Testis (tissue), 3 donors: ENCODE data around the gene PLPP2. TPM values are rescaled to one million over a fixed set of nuclear protein-coding genes. Genes with fewer than 3 reads are reported as not detected.

Source experiments
- DNase-seq: peaks from one replicate; pipeline ENCODE4 v3.0.0-alpha.2; 2019
- H3K27ac ChIP-seq, 2 donors: fragments of 200-600 bp; sonication (generic); one replicate each; pipeline ENCODE4 v1.5.1; 2019
- H3K27me3 ChIP-seq: fragments of 200-600 bp; sonication (generic); one replicate; pipeline ENCODE4 v1.5.1; 2019
- H3K36me3 ChIP-seq: fragments of 200-600 bp; sonication (generic); one replicate; pipeline ENCODE4 v1.5.1; 2017; ENCODE audit warnings: low read depth; ENCODE audit errors: missing control alignments
- H3K4me1 ChIP-seq: fragments of 200-600 bp; sonication (generic); one replicate; pipeline ENCODE4 v1.5.1; 2019
- H3K4me3 ChIP-seq, 2 donors: fragments of 200-600 bp; sonication (generic); one replicate each; pipeline ENCODE4 v1.5.1; 2017 to 2019
- H3K9me3 ChIP-seq: fragments of 200-600 bp; sonication (generic); one replicate; pipeline ENCODE4 v1.5.1; 2017
- CTCF ChIP-seq, 3 experiments: fragments of 450-650 bp in 2 of 3; fragments of 200-600 bp in 1 of 3; sonication (generic) in 1 of 3; IDR thresholded peaks; one replicate each; pipeline ENCODE4 v1.5.1; 2016 to 2019; ENCODE audit warnings: antibody characterized with exemption in 3 of 3, mild to moderate bottlenecking in 2 of 3, moderate library complexity in 1 of 3
- POLR2A ChIP-seq: fragments of 450-650 bp; IDR thresholded peaks from one replicate; pipeline ENCODE4 v1.6.1; 2017; ENCODE audit warnings: antibody characterized with exemption, mild to moderate bottlenecking, moderate library complexity
- WGBS, 2 donors: methylation state at CpG; one replicate each; pipeline ENCODE4 v1.1.5; 2018; 5-methylcytosine and 5-hydroxymethylcytosine counted together
- intact Hi-C: fragments of 100-400 bp; cut with DNase I; formaldehyde crosslinking; loops from one replicate; pipeline ENCODE4 v1.15.1; 2023; ENCODE audit warnings: low total_unique reads
- polyA plus RNA-seq: library from polyadenylated mRNA; stranded (reverse); fragments of 350-450 nt; fragmentation: Illumina TruSeq; extraction: RNeasy Lipid Tissue Mini Kit (QIAGEN cat#74804); gene quantifications from one replicate; pipeline ENCODE4 v1.2.3, GENCODE V29; 2014; ENCODE audit warnings: low read depth, low replicate concordance; ENCODE audit not compliant: insufficient read depth
- total RNA-seq, 2 donors: library from RNA; depleted of rRNA; stranded (reverse); fragments of >200 nt; gene quantifications; one replicate each; pipeline ENCODE4 v1.2.3, GENCODE V29; 2016

PLPP2 gene
- total and polyA plus RNA-seq, 3 donors from 2014 or later = 12.0 to 21.4 (median 18.1) TPM

- 30 to 41% methylated on average over 2 to 32 of the region's 71 CpGs for WGBS, 2 donors
- H3K4me1 ChIP-seq = peaks cover 11% of the 10 kb centered on the region
- peak overlapping the region in 1 of 2 donors; percentile 23 for H3K4me3 ChIP-seq
- intact Hi-C loops = no loop called here
- no peaks in the 10 kb centered on the region for H3K36me3 ChIP-seq
- no peak overlapping the region for H3K27ac ChIP-seq
- no peak for DNase-seq
- TF ChIP-seq POLR2A = no peak
- no peak for TF ChIP-seq CTCF (IDR thresholded peaks at IDR 0.05)
- no peaks in the 10 kb centered on the region for H3K9me3 ChIP-seq
- H3K27me3 ChIP-seq = no peaks in the 10 kb centered on the region
Observed at GRCh38 chr19:291561-292280, 518 bp upstream of the PLPP2 start.

GRCh38 chr19:290372-291005, 714 bp downstream of the PLPP2 start:
- intact Hi-C loops = no loop called here
- no peak overlapping the region for H3K27ac ChIP-seq
- WGBS, 2 donors = 3 to 21% methylated on average over 2 to 25 of the region's 51 CpGs
- H3K4me1 ChIP-seq = peaks cover 11% of the 10 kb centered on the region
- TF ChIP-seq POLR2A = no peak
- peak overlapping the region; percentile 18 to 47 for H3K4me3 ChIP-seq
- no peaks in the 10 kb centered on the region for H3K36me3 ChIP-seq
- DNase-seq = peak; percentile 14
- no peaks in the 10 kb centered on the region for H3K9me3 ChIP-seq
- H3K27me3 ChIP-seq = no peaks in the 10 kb centered on the region

GRCh38 chr19:289651-290371, 1.4 kb downstream of the PLPP2 start:
- H3K4me1 ChIP-seq = peaks cover 5% of the 10 kb centered on the region
- DNase-seq = peak; percentile 25
- no peak overlapping the region for H3K4me3 ChIP-seq
- TF ChIP-seq POLR2A (no peak), CTCF (IDR thresholded peaks at IDR 0.05) (no peak)
- no peaks in the 10 kb centered on the region for H3K27me3 ChIP-seq
- intact Hi-C loops = no loop called here
- H3K27ac ChIP-seq = no peak overlapping the region
- H3K9me3 ChIP-seq = no peaks in the 10 kb centered on the region
- 36 to 42% methylated on average over 23 to 26 of the region's 26 CpGs for WGBS, 2 donors
- H3K36me3 ChIP-seq = no peaks in the 10 kb centered on the region

- no peaks in the 10 kb centered on the region for H3K4me1 ChIP-seq
- WGBS, 2 donors = 85% methylated on average over 10 of the region's 10 CpGs
- peak; percentile 11 for DNase-seq
- TF ChIP-seq POLR2A (no peak), CTCF (IDR thresholded peaks at IDR 0.05) (no peak)
- no peak overlapping the region for H3K4me3 ChIP-seq
- H3K36me3 ChIP-seq = no peaks in the 10 kb centered on the region
- no peaks in the 10 kb centered on the region for H3K27me3 ChIP-seq
- H3K27ac ChIP-seq = no peak overlapping the region
- no peaks in the 10 kb centered on the region for H3K9me3 ChIP-seq
- intact Hi-C loops = no loop called here
Observed at GRCh38 chr19:288911-289310, 2.3 kb downstream of the PLPP2 start.

- 89 to 95% methylated on average over 4 to 19 of the region's 19 CpGs for WGBS, 2 donors
- TF ChIP-seq POLR2A = no peak
- no peak for TF ChIP-seq CTCF (IDR thresholded peaks at IDR 0.05)
- Histone ChIP-seq H3K36me3 (no peaks in the 10 kb centered on the region), H3K9me3 (no peaks in the 10 kb centered on the region), H3K4me1 (no peaks in the 10 kb centered on the region), H3K4me3 (no peak overlapping the region), H3K27me3 (no peaks in the 10 kb centered on the region), H3K27ac (no peak overlapping the region)
- intact Hi-C loops = no loop called here
- peak; percentile 10 for DNase-seq
Observed at GRCh38 chr19:287381-287871, 3.8 kb downstream of the PLPP2 start.
